GM23338 (cell line): ENCODE data around the gene ACTG1.

Experiments used
- CREB1 ChIP-seq: fragments of 250-450 bp; sonication (Bioruptor Pico); IDR thresholded peaks from 2 replicates; pipeline ENCODE4 v1.5.0; 2020; ENCODE audit warnings: low read depth, mild to moderate bottlenecking, moderate library complexity
- CTCF ChIP-seq, 2 experiments: fragments of 200-600 bp in 1 of 2; sonication (generic) in 1 of 2; conservative IDR thresholded peaks; 2 replicates each; pipeline versions ENCODE4 v1.5.1 to v1.6.1; 2016 to 2017; ENCODE audit warnings: antibody characterized with exemption in 2 of 2, low read depth in 2 of 2, mild to moderate bottlenecking in 2 of 2, moderate library complexity in 1 of 2
- ETS1 ChIP-seq: IDR thresholded peaks from 2 replicates; pipeline ENCODE4 v1.6.1; 2016; ENCODE audit warnings: antibody characterized with exemption
- EZH2 ChIP-seq: fragments of 200-600 bp; sonication (generic); IDR thresholded peaks from one replicate; pipeline ENCODE4 v1.8.0; 2017; ENCODE audit warnings: antibody characterized with exemption, mild to moderate bottlenecking, low read depth; ENCODE audit not compliant: unreplicated experiment
- EZH2phosphoT487 ChIP-seq: fragments of 200-600 bp; sonication (generic); IDR thresholded peaks from one replicate; pipeline ENCODE4 v1.8.1; 2018; ENCODE audit warnings: antibody characterized with exemption; ENCODE audit not compliant: unreplicated experiment
- JUNB ChIP-seq: IDR thresholded peaks from one replicate; pipeline ENCODE4 v1.6.1; 2016; ENCODE audit warnings: antibody characterized with exemption; ENCODE audit not compliant: unreplicated experiment
- NANOG ChIP-seq: IDR thresholded peaks from 2 replicates; pipeline ENCODE4 v1.6.1; 2016; ENCODE audit warnings: antibody characterized with exemption, borderline replicate concordance
- POLR2AphosphoS5 ChIP-seq: IDR thresholded peaks from 2 replicates; pipeline ENCODE4 v1.6.1; 2016; ENCODE audit warnings: antibody characterized with exemption, low read depth
- REST ChIP-seq: IDR thresholded peaks from one replicate; pipeline ENCODE4 v1.6.1; 2018; ENCODE audit warnings: antibody characterized with exemption; ENCODE audit not compliant: unreplicated experiment
- STAT1 ChIP-seq: IDR thresholded peaks from one replicate; pipeline ENCODE4 v1.6.1; 2016; ENCODE audit warnings: antibody characterized with exemption; ENCODE audit not compliant: unreplicated experiment
- ZNF114 ChIP-seq: fragments of 250-450 bp; sonication (Bioruptor Pico); IDR thresholded peaks from 2 replicates; pipeline ENCODE4 v1.5.0; 2020; ENCODE audit warnings: mild to moderate bottlenecking, moderate library complexity
- ZNF331 ChIP-seq: fragments of 250-450 bp; sonication (Bioruptor Pico); IDR thresholded peaks from 2 replicates; pipeline ENCODE4 v1.5.0; 2020; ENCODE audit warnings: low read depth, mild to moderate bottlenecking, moderate library complexity
- ZNF462 ChIP-seq: fragments of 250-450 bp; sonication (Bioruptor Pico); IDR thresholded peaks from 2 replicates; pipeline ENCODE4 v1.5.0; 2020; ENCODE audit warnings: mild to moderate bottlenecking, moderate library complexity

GRCh38 chr17:81503619-81504018 is 9.0 kb downstream of the ACTG1 start:
- TF ChIP-seq STAT1, result no peak
- TF ChIP-seq CTCF (conservative IDR thresholded peaks at IDR 0.05; ENCODE audit: low read depth in 2 of 2), result no peak
- no peak for TF ChIP-seq POLR2AphosphoS5
- TF ChIP-seq EZH2, result no peak
- no peak for TF ChIP-seq REST
- no peak for TF ChIP-seq EZH2phosphoT487
- no peak for TF ChIP-seq CREB1 (CRISPR knock-in tag)
- no peak for TF ChIP-seq JUNB
- no peak for TF ChIP-seq ZNF114 (CRISPR knock-in tag)
- no peak for TF ChIP-seq ETS1
- no peak for TF ChIP-seq NANOG
- no peak for TF ChIP-seq ZNF462 (CRISPR knock-in tag)
- no peak for TF ChIP-seq ZNF331 (CRISPR knock-in tag)
